Osteoblast (primary cell): Measurements from ENCODE around the gene RXFP4. TPM values are rescaled to one million over a fixed set of nuclear protein-coding genes. Genes with fewer than 3 reads are reported as not detected.
"Not testable (repeated sequence)": the region's sequence is repeated elsewhere in the genome, so short reads cannot be mapped to it uniquely, and the experiment has no call there.

Source experiments
- DNase-seq: peaks from one replicate; pipeline ENCODE4 v3.0.0; 2011; ENCODE audit warnings: low spot score, mixed read lengths; ENCODE audit not compliant: insufficient read length; ENCODE audit errors: missing footprints
- H2AFZ ChIP-seq: 2 replicates; pipeline ENCODE4 v1.6.0; 2011; ENCODE audit warnings: mild to moderate bottlenecking, low read length
- H3K27ac ChIP-seq: 2 replicates; pipeline ENCODE4 v1.5.1; 2011; ENCODE audit warnings: mild to moderate bottlenecking, low read depth, low read length, moderate library complexity
- H3K27me3 ChIP-seq: 2 replicates; pipeline ENCODE4 v1.6.0; 2012; ENCODE audit warnings: mild to moderate bottlenecking, control low read depth, inconsistent platforms, low read length, moderate library complexity; ENCODE audit not compliant: insufficient read depth
- H3K36me3 ChIP-seq: 2 replicates; pipeline ENCODE4 v1.5.1; 2011; ENCODE audit warnings: mild to moderate bottlenecking, low read length, control low read depth, moderate library complexity; ENCODE audit not compliant: insufficient read depth
- H3K4me1 ChIP-seq: 2 replicates; pipeline ENCODE4 v1.5.1; 2011; ENCODE audit warnings: mild to moderate bottlenecking, low read length, control low read depth, moderate library complexity; ENCODE audit not compliant: insufficient read depth
- H3K4me2 ChIP-seq: 2 replicates; pipeline ENCODE4 v1.6.0; 2011; ENCODE audit warnings: mild to moderate bottlenecking, low read length; ENCODE audit not compliant: insufficient read depth
- H3K4me3 ChIP-seq: fragments of 200-600 bp; sonication (generic); 3 replicates; pipeline ENCODE4 v1.5.1; 2012; ENCODE audit warnings: mild to moderate bottlenecking, low read length, inconsistent platforms; ENCODE audit not compliant: insufficient read depth
- H3K79me2 ChIP-seq: 2 replicates; pipeline ENCODE4 v1.6.0; 2012; ENCODE audit warnings: mild to moderate bottlenecking, low read length, control low read depth, inconsistent platforms; ENCODE audit not compliant: insufficient read depth
- H3K9me3 ChIP-seq: 2 replicates; pipeline ENCODE4 v1.5.1; 2011; ENCODE audit warnings: low read depth, low read length, control low read depth
- H4K20me1 ChIP-seq: 2 replicates; pipeline ENCODE4 v1.6.0; 2012; ENCODE audit warnings: mild to moderate bottlenecking, low read length, control low read depth; ENCODE audit not compliant: insufficient read depth
- total RNA-seq: library from RNA; depleted of rRNA; stranded (reverse); fragments of >200 nt; gene quantifications from 2 replicates; pipeline ENCODE4 v1.2.3, GENCODE V29; 2012
- TF ChIP-seq, protein P1 (sequence below): IDR thresholded peaks from 2 replicates; pipeline ENCODE4 v1.5.1; 2011; ENCODE audit warnings: mild to moderate bottlenecking, low read depth, low read length, moderate library complexity; ENCODE audit errors: extremely low read depth

The RXFP4 gene, protein sequence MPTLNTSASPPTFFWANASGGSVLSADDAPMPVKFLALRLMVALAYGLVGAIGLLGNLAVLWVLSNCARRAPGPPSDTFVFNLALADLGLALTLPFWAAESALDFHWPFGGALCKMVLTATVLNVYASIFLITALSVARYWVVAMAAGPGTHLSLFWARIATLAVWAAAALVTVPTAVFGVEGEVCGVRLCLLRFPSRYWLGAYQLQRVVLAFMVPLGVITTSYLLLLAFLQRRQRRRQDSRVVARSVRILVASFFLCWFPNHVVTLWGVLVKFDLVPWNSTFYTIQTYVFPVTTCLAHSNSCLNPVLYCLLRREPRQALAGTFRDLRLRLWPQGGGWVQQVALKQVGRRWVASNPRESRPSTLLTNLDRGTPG
- total RNA-seq, result not detected in 2 replicates

DNA sequence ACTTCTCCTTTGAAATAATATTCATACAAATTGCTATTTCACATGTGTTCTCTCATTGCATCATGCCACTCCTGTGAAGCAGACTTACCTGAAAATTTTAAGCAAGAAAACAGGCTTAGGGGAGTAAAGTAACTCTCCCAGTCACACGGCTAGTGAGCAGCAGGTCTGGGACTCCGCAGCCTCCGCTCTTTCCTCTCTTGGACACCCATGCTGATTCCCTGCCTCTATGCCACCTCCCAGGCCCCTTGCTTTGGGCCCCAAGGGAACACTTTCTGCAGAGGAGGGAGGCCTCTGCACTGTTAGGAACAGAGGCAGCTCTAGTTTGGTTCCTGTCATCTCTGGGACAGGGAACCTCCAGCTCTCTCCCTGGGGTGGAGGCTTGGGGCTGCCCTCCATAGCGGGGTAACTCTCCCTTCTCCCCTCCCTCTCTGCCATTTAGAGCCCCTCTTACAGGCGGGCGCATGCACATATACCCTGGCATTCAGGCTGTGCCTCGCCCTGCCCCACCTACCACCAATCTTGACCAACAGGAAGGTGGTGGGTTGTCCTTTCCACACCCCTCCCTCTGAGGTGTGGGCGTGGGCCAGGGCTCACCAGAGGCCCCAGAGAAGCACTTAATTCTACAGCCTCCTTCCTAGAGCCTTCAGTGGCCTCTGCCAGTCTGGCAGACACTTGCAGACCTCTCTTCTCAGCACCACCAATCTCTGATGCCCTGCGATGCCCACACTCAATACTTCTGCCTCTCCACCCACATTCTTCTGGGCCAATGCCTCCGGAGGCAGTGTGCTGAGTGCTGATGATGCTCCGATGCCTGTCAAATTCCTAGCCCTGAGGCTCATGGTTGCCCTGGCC is at the start of gene RXFP4:
Gene RXFP4, plus strand, starts transcription at position 646 of the 852 bp plus-strand sequence. Its CDS starts 72 bp downstream, at position 718.
- Histone ChIP-seq H2AFZ (peak within 1 kb of the TSS; percentile 40), H3K4me2 (no peak within 1 kb of the TSS)
- peak; percentile 54 for DNase-seq

GRCh38 chr1:155892796-155893195 is 48.6 kb upstream of the RXFP4 start:
- Histone ChIP-seq H4K20me1 (no peaks in the 10 kb centered on the region), H3K4me3 (peak overlapping the region; percentile 38), H2AFZ (no peak overlapping the region), H3K9me3 (no peaks in the 10 kb centered on the region), H3K36me3 (peaks cover 10% of the 10 kb centered on the region), H3K79me2 (no peaks in the 10 kb centered on the region), H3K27me3 (no peaks in the 10 kb centered on the region), H3K4me2 (peak overlapping the region; percentile 58), H3K4me1 (peaks cover 44% of the 10 kb centered on the region), H3K27ac (peak overlapping the region; percentile 93)
- DNase-seq, result no peak
- TF ChIP-seq, protein P1, sequence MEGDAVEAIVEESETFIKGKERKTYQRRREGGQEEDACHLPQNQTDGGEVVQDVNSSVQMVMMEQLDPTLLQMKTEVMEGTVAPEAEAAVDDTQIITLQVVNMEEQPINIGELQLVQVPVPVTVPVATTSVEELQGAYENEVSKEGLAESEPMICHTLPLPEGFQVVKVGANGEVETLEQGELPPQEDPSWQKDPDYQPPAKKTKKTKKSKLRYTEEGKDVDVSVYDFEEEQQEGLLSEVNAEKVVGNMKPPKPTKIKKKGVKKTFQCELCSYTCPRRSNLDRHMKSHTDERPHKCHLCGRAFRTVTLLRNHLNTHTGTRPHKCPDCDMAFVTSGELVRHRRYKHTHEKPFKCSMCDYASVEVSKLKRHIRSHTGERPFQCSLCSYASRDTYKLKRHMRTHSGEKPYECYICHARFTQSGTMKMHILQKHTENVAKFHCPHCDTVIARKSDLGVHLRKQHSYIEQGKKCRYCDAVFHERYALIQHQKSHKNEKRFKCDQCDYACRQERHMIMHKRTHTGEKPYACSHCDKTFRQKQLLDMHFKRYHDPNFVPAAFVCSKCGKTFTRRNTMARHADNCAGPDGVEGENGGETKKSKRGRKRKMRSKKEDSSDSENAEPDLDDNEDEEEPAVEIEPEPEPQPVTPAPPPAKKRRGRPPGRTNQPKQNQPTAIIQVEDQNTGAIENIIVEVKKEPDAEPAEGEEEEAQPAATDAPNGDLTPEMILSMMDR, result no peak

More for the DNA sequence above, at the start of gene RXFP4:
- Histone ChIP-seq H3K79me2 (no peaks in the 10 kb centered on the region), H3K4me1 (peaks cover 18% of the 10 kb centered on the region), H3K9me3 (no peaks in the 10 kb centered on the region), H3K27ac (peak within 1 kb of the TSS; percentile 3), H3K27me3 (no peaks in the 10 kb centered on the region), H3K4me3 (no peak within 1 kb of the TSS), H4K20me1 (peaks cover 2% of the 10 kb centered on the region), H3K36me3 (peaks cover 4% of the 10 kb centered on the region)
- TF ChIP-seq, protein P1, result no peak

- no peak overlapping the region for H2AFZ ChIP-seq
- TF ChIP-seq, protein P1, result no peak
- H3K9me3 ChIP-seq, result no peaks in the 10 kb centered on the region
- DNase-seq, result peak; percentile 83
- peaks cover 41% of the 10 kb centered on the region for H3K4me1 ChIP-seq
- peaks cover 11% of the 10 kb centered on the region for H3K36me3 ChIP-seq
- H3K4me3 ChIP-seq, result peak overlapping the region; percentile 38
- H3K4me2 ChIP-seq, result peak overlapping the region; percentile 58
- no peaks in the 10 kb centered on the region for H3K27me3 ChIP-seq
- peak overlapping the region; percentile 93 for H3K27ac ChIP-seq
- H4K20me1 ChIP-seq, result no peaks in the 10 kb centered on the region
- H3K79me2 ChIP-seq, result no peaks in the 10 kb centered on the region
Observed at GRCh38 chr1:155893389-155894142, 47.9 kb upstream of the RXFP4 start.

DNA sequence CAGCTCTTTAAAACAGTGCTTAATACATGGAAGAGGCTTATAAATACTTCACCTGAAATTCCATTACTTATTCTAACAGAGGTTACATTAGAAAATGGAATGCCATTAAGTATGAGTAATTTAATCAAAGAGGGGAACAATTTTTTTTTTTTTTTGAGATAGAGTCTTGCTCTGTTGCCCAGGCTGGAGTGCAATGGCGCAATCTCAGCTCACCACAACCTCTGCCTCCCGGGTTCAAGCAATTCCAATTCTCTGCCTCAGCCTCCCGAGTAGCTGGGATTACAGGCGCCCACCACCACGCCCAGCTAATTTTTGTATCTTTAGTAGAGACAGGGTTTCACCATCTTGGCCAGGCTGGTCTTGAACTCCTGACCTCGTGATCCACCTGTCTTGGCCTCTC is 45.8 kb upstream of the RXFP4 start:
- H3K4me2 ChIP-seq, H3K27ac ChIP-seq, H4K20me1 ChIP-seq, H2AFZ ChIP-seq, H3K4me3 ChIP-seq, H3K79me2 ChIP-seq, H3K9me3 ChIP-seq, DNase-seq, H3K27me3 ChIP-seq: not testable (repeated sequence)
- Histone ChIP-seq H3K4me1 (peaks cover 23% of the 10 kb centered on the region), H3K36me3 (peaks cover 31% of the 10 kb centered on the region)

GRCh38 chr1:155896476-155896875 is 45.0 kb upstream of the RXFP4 start:
- H3K4me1 ChIP-seq, result peaks cover 21% of the 10 kb centered on the region
- H3K27me3 ChIP-seq, H3K27ac ChIP-seq, H3K4me3 ChIP-seq, H3K4me2 ChIP-seq, H3K79me2 ChIP-seq, H2AFZ ChIP-seq, H4K20me1 ChIP-seq, DNase-seq, H3K9me3 ChIP-seq: not testable (repeated sequence)
- peaks cover 40% of the 10 kb centered on the region for H3K36me3 ChIP-seq
